ENCODE results near the gene LILRA5. TPM values are rescaled to one million over a fixed set of nuclear protein-coding genes. Genes with fewer than 3 reads are reported as not detected.
"Not testable (repeated sequence)": the region's sequence is repeated elsewhere in the genome, so short reads cannot be mapped to it uniquely, and the experiment has no call there.

The LILRA5 gene
- total and polyA plus RNA-seq, 2 of the 8 experiments (the other 6 are each of a cell fraction or from before 2014, with no cell fraction given): not detected

GRCh38 chr19:54281007-54281728 lies 31.8 kb downstream of the LILRA5 start, which contains the start of gene LILRB2 (continued):
- no peak for TF ChIP-seq SUZ12 (IDR thresholded peaks at IDR 0.05; ENCODE audit: low read length)
- no peak for TF ChIP-seq BRCA1 (IDR thresholded peaks at IDR 0.05; ENCODE audit: low read depth, low read length)

GRCh38 chr19:54280441-54280840 lies 32.5 kb downstream of the LILRA5 start:
- H2BK120ac ChIP-seq (replicated peaks; ENCODE audit: low read depth, low read length); H2BK5ac ChIP-seq (ENCODE audit: low read depth, low read length); H2AFZ ChIP-seq (ENCODE audit: low read length); H3K4me1 ChIP-seq (replicated peaks in 1 of 4; ENCODE audit: control insufficient read depth in 3 of 4, insufficient read depth in 4 of 4, low read length in 3 of 4); H4K8ac ChIP-seq (ENCODE audit: extremely low read depth, insufficient read depth, low read length); H3K14ac ChIP-seq (ENCODE audit: insufficient read length); H2BK15ac ChIP-seq (ENCODE audit: low read length); H3K79me1 ChIP-seq (ENCODE audit: low read depth, low read length); H2BK20ac ChIP-seq (ENCODE audit: low read length); FAIRE-seq; H2BK12ac ChIP-seq (ENCODE audit: low read depth, low read length); H3K18ac ChIP-seq (ENCODE audit: extremely low read depth, low read length); H3K56ac ChIP-seq (replicated peaks; ENCODE audit: insufficient read length, low read depth, low read length); DNase-seq (ENCODE audit: low read depth in 1 of 2, low spot score in 2 of 2); H3K9me3 ChIP-seq (ENCODE audit: insufficient read depth in 2 of 2, low read depth in 1 of 2, low read length in 1 of 2); CTCF ChIA-PET (ENCODE audit: partially characterized antibody); H3K79me2 ChIP-seq (ENCODE audit: control insufficient read depth in 1 of 2, insufficient read depth in 2 of 2, low read length in 2 of 2); H2AK5ac ChIP-seq (ENCODE audit: low read depth, low read length); H4K5ac ChIP-seq (ENCODE audit: insufficient read length, low read depth, low read length); H3K23me2 ChIP-seq (ENCODE audit: low read depth, low read length); H3K4me3 ChIP-seq (ENCODE audit: extremely low read depth in 1 of 4, insufficient read depth in 2 of 4, low read depth in 3 of 4, low read length in 4 of 4); H3K27ac ChIP-seq (ENCODE audit: low read depth, low read length); H3K9ac ChIP-seq (replicated peaks in 1 of 4; ENCODE audit: extremely low read depth in 1 of 4, low read depth in 3 of 4, low read length in 3 of 4); H3K36me3 ChIP-seq (ENCODE audit: control insufficient read depth in 2 of 4, insufficient read depth in 4 of 4, low read length in 3 of 4); H3K4me2 ChIP-seq (ENCODE audit: insufficient read depth in 1 of 2, low read depth in 2 of 2, low read length in 2 of 2); H4K91ac ChIP-seq (replicated peaks; ENCODE audit: insufficient read length, low read length); H3K23ac ChIP-seq (ENCODE audit: insufficient read length); H3K4ac ChIP-seq (replicated peaks; ENCODE audit: insufficient read length, low read depth, low read length); H3K27me3 ChIP-seq (replicated peaks in 1 of 4; ENCODE audit: control insufficient read depth in 3 of 4, extremely low read depth in 1 of 4, insufficient read depth in 3 of 4, low read length in 3 of 4); H4K20me1 ChIP-seq (replicated peaks in 1 of 2; ENCODE audit: control insufficient read depth in 1 of 2, insufficient read depth in 2 of 2, low read length in 2 of 2): not testable (repeated sequence)
- 87% methylated on average over 9 of the region's 10 CpGs; no CpG with 5 or more reads in 1 of the 2 experiments for WGBS, 2 experiments (ENCODE audit: extremely low coverage in 1 of 2, insufficient coverage in 1 of 2, insufficient read length in 1 of 2, insufficient replicate concordance in 2 of 2, low coverage in 1 of 2, low lambda C conversion rate in 2 of 2, missing lambda C conversion rate in 1 of 2)
- POLR2A ChIA-PET (ENCODE audit: partially characterized antibody): interaction anchor here (0.7 to 1.1 kb wide), 3 partner anchors 72 to 79 kb away, joined by 3 to 6 read pairs (median 3); no protein-coding TSS in a partner anchor

Measured in H1 (cell line).